ENCODE results near the gene FPR2. TPM values are rescaled to one million over a fixed set of nuclear protein-coding genes. Genes with fewer than 3 reads are reported as not detected.

Gene FPR2
- total and polyA plus RNA-seq, 2 experiments from 2014 or later, result not detected

GRCh38 chr19:51766461-51766860 lies 5.5 kb downstream of the FPR2 start:
- Histone ChIP-seq H3K4me2 (no peak overlapping the region), H3K4me1 (ENCODE audit: insufficient read depth) (no peaks in the 10 kb centered on the region), H3K4me3 (no peak overlapping the region), H4K20me1 (replicated peaks; ENCODE audit: insufficient read depth) (no peaks in the 10 kb centered on the region), H3K36me3 (ENCODE audit: insufficient read depth) (no peaks in the 10 kb centered on the region), H3K79me2 (replicated peaks; ENCODE audit: insufficient read depth) (no peaks in the 10 kb centered on the region), H3K9me2 (ENCODE audit: insufficient read depth) (peaks cover 7% of the 10 kb centered on the region; the same call in 1 of the 2 replicates), H3K27ac (ENCODE audit: low read depth) (no peak overlapping the region), H3K27me3 (ENCODE audit: insufficient read depth) (no peaks in the 10 kb centered on the region), H2AFZ (no peak overlapping the region; the same call in 1 of the 2 replicates), H3F3A (replicated peaks; ENCODE audit: low read depth) (no peaks in the 10 kb centered on the region)
- no peak for TF ChIP-seq ZNF462 (CRISPR knock-in tag; IDR thresholded peaks at IDR 0.05)
- no peak for TF ChIP-seq ZNF114 (CRISPR knock-in tag; IDR thresholded peaks at IDR 0.05)
- no peak for TF ChIP-seq ETS1 (IDR thresholded peaks at IDR 0.05)
- no peak for TF ChIP-seq REST (IDR thresholded peaks at IDR 0.05; ENCODE audit: unreplicated experiment)
- no peak for TF ChIP-seq POLR2AphosphoS5 (IDR thresholded peaks at IDR 0.05; ENCODE audit: low read depth)
- TF ChIP-seq EZH2 (IDR thresholded peaks at IDR 0.05; ENCODE audit: low read depth, unreplicated experiment), result no peak
- no peak for TF ChIP-seq CREB1 (CRISPR knock-in tag; IDR thresholded peaks at IDR 0.05; ENCODE audit: low read depth)
- no peak for TF ChIP-seq CTCF (conservative IDR thresholded peaks at IDR 0.05; ENCODE audit: low read depth in 2 of 2)
- no peak for TF ChIP-seq ZNF331 (CRISPR knock-in tag; IDR thresholded peaks at IDR 0.05; ENCODE audit: low read depth)
- TF ChIP-seq JUNB (IDR thresholded peaks at IDR 0.05; ENCODE audit: unreplicated experiment), result no peak
- Mint-ChIP-seq H3K9me3 (peaks cover 43% of the 10 kb centered on the region), H3K27me3 (ENCODE audit: insufficient read depth, low read depth, poor library complexity) (peaks cover 10% of the 10 kb centered on the region), H3K27ac (no peak overlapping the region), H3K4me1 (no peaks in the 10 kb centered on the region), H3K4me3 (no peak overlapping the region), H3K36me3 (ENCODE audit: low read depth) (no peaks in the 10 kb centered on the region)
- no peak for DNase-seq (ENCODE audit: low spot score)
- no peak for ATAC-seq
